ENCODE results near the gene HS1BP3.

Gene HS1BP3

DNA sequence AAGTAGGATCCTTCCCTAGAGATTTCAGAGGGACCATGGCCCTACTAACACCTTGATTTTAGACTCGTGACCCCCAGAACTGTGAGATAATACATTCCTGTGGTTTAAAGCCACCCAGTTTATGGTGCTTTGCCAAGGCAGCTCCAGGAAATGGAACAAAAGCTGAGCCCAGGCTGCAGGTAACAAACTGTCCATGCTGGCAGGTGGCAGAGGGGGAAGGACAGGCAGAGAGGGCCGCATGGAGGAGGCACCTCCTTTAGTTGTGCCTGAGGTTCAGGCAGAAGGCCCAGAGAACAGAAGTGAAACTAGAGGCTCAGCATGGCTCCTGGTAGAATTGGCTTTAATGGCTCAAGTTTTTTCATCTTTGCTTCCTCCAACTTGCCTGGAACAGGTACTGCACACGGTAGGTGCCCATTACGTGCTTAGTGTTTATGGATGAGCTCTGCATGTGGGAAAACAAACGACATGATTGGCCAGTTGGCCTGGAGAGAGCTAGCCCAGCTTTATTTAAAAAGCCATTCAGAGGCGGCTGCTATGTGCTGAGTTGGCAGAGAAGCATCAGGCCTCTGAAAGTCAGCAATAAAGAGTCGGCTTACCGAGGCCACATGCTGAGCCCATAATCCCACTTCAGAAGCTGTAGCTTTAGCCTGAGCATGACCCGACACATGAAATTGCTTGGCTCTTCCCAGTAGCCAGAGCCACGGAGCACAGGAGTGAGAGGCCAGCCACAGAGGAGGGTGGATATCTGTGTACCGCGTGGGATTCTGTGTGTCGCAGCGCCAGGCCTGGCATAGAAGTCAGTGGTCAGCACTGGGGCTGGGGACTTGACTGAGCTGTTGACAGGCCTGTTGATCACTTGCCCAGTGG lies 36.5 kb downstream of the HS1BP3 start:
- no peak for DNase-seq (ENCODE audit: low spot score)

DNA sequence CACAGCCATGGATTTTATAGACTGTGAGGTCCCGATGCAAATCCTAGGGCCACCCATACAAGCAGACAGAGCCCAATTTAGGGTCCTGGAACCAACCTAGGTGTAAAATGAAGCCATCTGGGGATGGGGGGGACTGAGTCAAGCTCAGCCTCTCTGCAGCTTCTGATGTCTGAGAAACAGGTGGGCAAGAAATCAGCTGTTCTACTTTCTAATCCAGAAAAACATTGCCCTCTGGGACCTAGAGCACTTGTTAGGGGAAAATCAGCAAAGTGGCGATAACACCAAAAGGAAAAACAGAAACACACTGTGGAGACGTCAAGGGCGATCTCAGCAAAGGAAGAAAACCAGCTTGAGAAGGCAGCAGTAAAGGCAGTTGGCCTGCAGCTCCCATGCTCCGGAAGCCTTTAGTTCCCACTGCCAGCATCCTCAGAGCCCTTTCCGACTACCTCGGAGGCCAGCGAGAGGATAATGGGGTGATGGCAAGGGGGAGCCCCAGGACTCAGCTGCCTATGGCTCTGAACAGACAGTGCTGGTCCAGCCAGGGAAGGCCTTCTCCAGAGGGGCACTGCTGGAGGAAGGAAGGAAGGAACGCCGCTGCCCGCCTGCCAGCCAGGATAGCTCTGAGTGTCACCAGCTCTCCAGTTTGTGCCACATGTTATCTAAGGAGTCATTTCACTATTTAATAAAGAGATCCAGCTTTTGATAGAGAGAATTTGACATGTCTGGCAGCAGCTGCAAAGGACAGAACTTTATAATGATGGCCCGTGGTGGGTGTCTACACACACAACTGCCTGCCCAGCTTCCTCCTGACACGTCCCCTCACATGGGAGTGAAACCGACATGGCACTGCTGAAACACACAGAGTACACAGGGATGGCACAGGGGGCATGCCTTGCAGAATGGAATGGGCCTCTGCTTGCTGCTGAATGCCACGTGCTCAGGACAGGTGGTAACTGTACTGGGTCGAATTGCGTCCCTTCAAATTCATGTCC lies 37.7 kb downstream of the HS1BP3 start:
- TF ChIP-seq, protein P1, sequence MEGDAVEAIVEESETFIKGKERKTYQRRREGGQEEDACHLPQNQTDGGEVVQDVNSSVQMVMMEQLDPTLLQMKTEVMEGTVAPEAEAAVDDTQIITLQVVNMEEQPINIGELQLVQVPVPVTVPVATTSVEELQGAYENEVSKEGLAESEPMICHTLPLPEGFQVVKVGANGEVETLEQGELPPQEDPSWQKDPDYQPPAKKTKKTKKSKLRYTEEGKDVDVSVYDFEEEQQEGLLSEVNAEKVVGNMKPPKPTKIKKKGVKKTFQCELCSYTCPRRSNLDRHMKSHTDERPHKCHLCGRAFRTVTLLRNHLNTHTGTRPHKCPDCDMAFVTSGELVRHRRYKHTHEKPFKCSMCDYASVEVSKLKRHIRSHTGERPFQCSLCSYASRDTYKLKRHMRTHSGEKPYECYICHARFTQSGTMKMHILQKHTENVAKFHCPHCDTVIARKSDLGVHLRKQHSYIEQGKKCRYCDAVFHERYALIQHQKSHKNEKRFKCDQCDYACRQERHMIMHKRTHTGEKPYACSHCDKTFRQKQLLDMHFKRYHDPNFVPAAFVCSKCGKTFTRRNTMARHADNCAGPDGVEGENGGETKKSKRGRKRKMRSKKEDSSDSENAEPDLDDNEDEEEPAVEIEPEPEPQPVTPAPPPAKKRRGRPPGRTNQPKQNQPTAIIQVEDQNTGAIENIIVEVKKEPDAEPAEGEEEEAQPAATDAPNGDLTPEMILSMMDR (IDR thresholded peaks at IDR 0.05; ENCODE audit: extremely low read depth, missing control alignments), result no peak
- no peak for DNase-seq (ENCODE audit: low spot score)

More for the DNA sequence above, 36.5 kb downstream of the HS1BP3 start:
- TF ChIP-seq, protein P1 (IDR thresholded peaks at IDR 0.05; ENCODE audit: extremely low read depth, missing control alignments), result no peak

DNA sequence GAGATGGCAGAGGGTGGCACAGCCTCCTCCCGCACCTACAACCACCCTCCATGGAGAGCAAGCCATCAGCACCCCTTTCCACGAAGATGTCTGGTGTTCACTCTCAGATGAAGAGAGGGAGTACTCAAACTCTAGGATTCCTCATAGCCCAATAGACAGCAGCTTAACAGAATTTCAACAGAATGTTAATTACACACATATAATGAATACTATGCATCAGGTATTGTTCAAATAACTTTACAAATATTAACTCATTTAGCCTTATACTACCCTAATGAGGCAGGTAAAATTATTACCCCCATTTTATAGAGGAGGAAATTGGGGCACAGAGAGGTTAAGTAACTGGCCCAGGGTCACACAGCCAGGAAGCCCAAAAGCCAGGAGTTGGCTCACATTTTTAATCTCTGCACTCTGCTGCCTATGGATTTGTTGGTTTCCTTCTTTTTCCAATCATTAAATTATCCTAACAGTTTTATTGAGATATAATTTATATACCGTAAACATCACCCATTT lies 39.0 kb downstream of the HS1BP3 start:
- no peak for DNase-seq (ENCODE audit: low spot score)
- TF ChIP-seq, protein P1 (IDR thresholded peaks at IDR 0.05; ENCODE audit: extremely low read depth, missing control alignments), result no peak

DNA sequence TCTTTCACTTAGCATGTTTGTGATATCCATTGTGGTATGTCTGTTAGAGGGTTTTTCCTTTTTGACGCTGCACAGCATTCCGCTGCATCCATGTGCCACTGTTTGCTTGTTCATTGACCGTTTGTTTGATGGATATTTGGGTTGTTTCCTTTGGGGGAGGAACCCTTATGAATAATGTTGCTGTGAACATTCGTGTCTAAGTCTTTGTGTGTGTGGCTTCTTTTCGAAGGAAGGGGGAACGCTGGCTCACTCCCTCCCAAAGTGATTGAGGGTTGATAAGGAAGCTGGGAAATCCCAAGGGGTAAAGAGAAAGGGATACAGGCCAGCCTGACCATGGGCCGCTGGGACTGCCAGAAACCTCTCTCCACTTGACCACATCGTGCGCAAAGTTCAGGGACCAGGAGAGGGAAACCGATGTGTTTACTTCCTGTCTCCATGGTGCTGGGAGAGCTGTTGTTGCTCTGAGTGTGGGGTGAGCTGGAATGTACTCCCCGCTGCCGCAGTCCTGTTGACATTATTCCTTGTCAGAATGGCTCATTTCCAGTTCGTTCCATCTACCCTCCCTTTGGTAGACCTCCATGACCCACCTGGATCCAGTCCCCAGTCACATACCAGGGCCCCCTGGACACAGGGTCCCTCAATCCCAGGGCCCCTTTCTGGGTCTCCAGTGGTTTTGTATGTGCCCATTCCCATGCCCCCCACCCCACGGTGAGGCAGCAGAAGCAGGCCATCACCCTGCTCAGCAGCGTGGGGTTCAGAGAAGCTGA lies 39.6 kb downstream of the HS1BP3 start:
- TF ChIP-seq, protein P1 (IDR thresholded peaks at IDR 0.05; ENCODE audit: extremely low read depth, missing control alignments), result no peak
- DNase-seq (ENCODE audit: low spot score), result no peak

DNA sequence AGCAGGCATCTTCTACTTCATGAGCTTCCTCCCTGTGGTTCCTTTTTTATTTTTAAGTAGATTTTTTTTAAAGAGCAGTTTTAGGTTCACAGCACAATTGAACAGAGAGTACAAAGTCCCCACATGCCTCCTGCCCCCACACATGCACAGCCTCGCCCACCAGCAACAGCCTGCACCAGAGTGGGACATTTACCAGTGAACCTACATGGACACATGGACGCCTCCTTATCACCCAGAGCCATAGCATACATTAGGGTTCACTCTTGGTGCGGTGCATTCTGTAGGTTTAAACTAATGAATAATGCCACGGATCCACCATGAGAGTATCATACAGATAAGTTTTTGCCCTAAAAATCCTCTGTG lies 40.9 kb downstream of the HS1BP3 start:
- TF ChIP-seq, protein P1 (IDR thresholded peaks at IDR 0.05; ENCODE audit: extremely low read depth, missing control alignments), result no peak
- DNase-seq (ENCODE audit: low spot score), result no peak

DNA sequence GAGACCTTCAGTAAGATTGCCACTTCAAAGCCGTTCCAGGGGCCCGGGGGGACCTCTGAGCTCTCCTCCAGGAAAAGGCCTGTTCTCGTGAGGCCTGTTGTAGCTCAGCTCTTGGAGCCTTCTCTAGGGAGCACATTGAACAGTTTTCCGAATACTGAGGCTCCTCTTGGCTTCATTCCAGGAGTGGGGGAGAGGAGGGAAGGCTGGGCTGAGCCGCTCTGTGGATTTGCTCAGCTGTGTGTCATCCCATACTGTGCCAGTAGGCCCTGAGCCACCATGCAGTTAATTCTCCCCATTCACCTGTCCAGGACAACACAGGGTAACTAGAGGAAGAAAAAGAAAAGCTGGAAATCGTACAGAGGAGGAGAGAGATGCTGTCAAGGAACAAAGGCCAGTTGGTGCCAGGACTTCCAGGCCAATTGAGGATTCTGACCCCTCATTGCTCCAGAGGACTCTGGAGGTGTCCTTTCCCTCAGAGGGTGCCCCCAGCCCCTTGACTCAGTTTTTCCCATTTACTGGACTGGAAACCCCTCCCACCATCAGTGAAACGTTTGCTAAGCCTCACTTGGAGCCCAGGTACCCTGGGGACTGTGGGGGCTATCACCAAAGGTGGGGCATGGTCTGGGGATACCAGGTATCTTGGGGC lies 41.4 kb downstream of the HS1BP3 start:
- TF ChIP-seq, protein P1 (IDR thresholded peaks at IDR 0.05; ENCODE audit: extremely low read depth, missing control alignments), result no peak
- no peak for DNase-seq (ENCODE audit: low spot score)
